Lung (tissue), 16 donors: ENCODE data around the gene ZNF738. TPM values are rescaled to one million over a fixed set of nuclear protein-coding genes. Genes with fewer than 3 reads are reported as not detected.
A peak's percentile ranks its signal among the peaks of the same experiment; 100 is the strongest.
"Not testable (repeated sequence)": the region's sequence is repeated elsewhere in the genome, so short reads cannot be mapped to it uniquely, and the experiment has no call there.

Experiments used
- ATAC-seq: fragments of 200-7000 bp; cut with Tn5 transposase; one replicate; pipeline ENCODE4 v1.9.1; 2020; ENCODE audit warnings: moderate number of reproducible peaks; ENCODE audit not compliant: insufficient read depth, low FRiP score
- DNase-seq, 3 donors: peaks; one replicate each; pipeline ENCODE4 v3.0.0-alpha.2; 2013 to 2017
- H3K27ac ChIP-seq, 2 donors: one replicate each; pipeline ENCODE4 v1.5.1; 2013; ENCODE audit warnings: mild to moderate bottlenecking in 2 of 2, moderate library complexity in 2 of 2, control low read depth in 1 of 2, inconsistent platforms in 1 of 2, low read depth in 1 of 2, low read length in 1 of 2
- H3K27me3 ChIP-seq, 3 donors: one replicate each; pipeline ENCODE4 v1.5.1; 2013; ENCODE audit warnings: low read length in 2 of 3; ENCODE audit not compliant: control insufficient read depth in 3 of 3, insufficient read depth in 3 of 3
- H3K36me3 ChIP-seq, 4 donors: one replicate each; pipeline ENCODE4 v1.5.1; 2013; ENCODE audit warnings: low read length in 4 of 4, mild to moderate bottlenecking in 1 of 4, moderate library complexity in 1 of 4; ENCODE audit not compliant: control insufficient read depth in 4 of 4, insufficient read depth in 4 of 4
- H3K4me1 ChIP-seq, 5 donors: one replicate each; pipeline ENCODE4 v1.5.1; 2013; ENCODE audit warnings: low read length in 5 of 5, mild to moderate bottlenecking in 2 of 5, moderate library complexity in 1 of 5; ENCODE audit not compliant: control insufficient read depth in 5 of 5, insufficient read depth in 5 of 5
- H3K4me3 ChIP-seq: one replicate; pipeline ENCODE4 v1.5.1; 2013; ENCODE audit warnings: mild to moderate bottlenecking, control low read depth, moderate library complexity
- H3K9ac ChIP-seq, 2 donors: one replicate each; pipeline ENCODE4 v1.5.1; 2013; ENCODE audit warnings: low read length in 2 of 2, control low read depth in 1 of 2; ENCODE audit not compliant: insufficient read depth in 1 of 2
- H3K9me3 ChIP-seq, 4 donors: one replicate each; pipeline ENCODE4 v1.5.1; 2013; ENCODE audit warnings: low read length in 3 of 4, mild to moderate bottlenecking in 1 of 4, moderate library complexity in 1 of 4; ENCODE audit not compliant: control insufficient read depth in 4 of 4, insufficient read depth in 3 of 4
- CTCF ChIP-seq: IDR thresholded peaks from 2 replicates; pipeline ENCODE4 v1.5.1; 2012; ENCODE audit warnings: mild to moderate bottlenecking; ENCODE audit errors: control extremely low read depth, extremely low read depth
- WGBS, 2 donors: extraction: QIAGEN DNeasy Blood & Tissue Kit; methylation state at CpG; one replicate each; pipeline ENCODE4 v1.1.7; 2013; 5-methylcytosine and 5-hydroxymethylcytosine counted together
- long read RNA-seq, 5 donors: transcript quantifications; one replicate each; lab custom pipeline, GENCODE V29; 2026
- polyA plus RNA-seq, 2 donors: library from polyadenylated mRNA; stranded (reverse); fragments of 200-250 nt; gene quantifications; one replicate each; pipeline ENCODE4 v1.2.1, GENCODE V29; 2013
- total RNA-seq, 2 donors: library from RNA; depleted of rRNA in 1 of 2; stranded (reverse); fragments of >200 nt in 1 of 2; gene quantifications; one replicate each; pipeline ENCODE4 v1.2.1, GENCODE V29; 2014 to 2021
- donor health status: control.
- donor health status: control.
- donor health status: Bipolar disorder and iron deficiency.
- donor health status: healthy.
- donor health status: DM: yes; HTN: yes; CAD: no.

The ZNF738 gene
- 10 to 100 TPM in 1 of 2 donors, 1 to 10 TPM in 1; 7.4 to 14.4 TPM for total RNA-seq
- 1 to 10 TPM; 2.6 to 6.5 TPM for polyA plus RNA-seq
- long read RNA-seq, donor 1, transcript ZNF738-201 (5 exons, 2,442 nt) = major isoform, 6 of 8 reads
- long read RNA-seq, donor 1, partial matches to known transcripts = 0 of 8 reads
- long read RNA-seq, donor 1, other reads (novel, unspliced or antisense) = 0 of 8 reads
- long read RNA-seq, donor 2, partial matches to known transcripts = 0 of 4 reads
- long read RNA-seq, donor 2, other reads (novel, unspliced or antisense) = 0 of 4 reads
- long read RNA-seq, donor 3, partial matches to known transcripts = 21 of 25 reads
- long read RNA-seq, donor 3, other reads (novel, unspliced or antisense) = 0 of 25 reads
- long read RNA-seq, donor 4, partial matches to known transcripts = 0 of 3 reads
- long read RNA-seq, donor 4, other reads (novel, unspliced or antisense) = 0 of 3 reads
- long read RNA-seq, donor 5, transcript ZNF738-201 (5 exons, 2,442 nt) = major isoform, 8 of 21 reads
- long read RNA-seq, donor 5, partial matches to known transcripts = 11 of 21 reads
- long read RNA-seq, donor 5, other reads (novel, unspliced or antisense) = 0 of 21 reads

DNA sequence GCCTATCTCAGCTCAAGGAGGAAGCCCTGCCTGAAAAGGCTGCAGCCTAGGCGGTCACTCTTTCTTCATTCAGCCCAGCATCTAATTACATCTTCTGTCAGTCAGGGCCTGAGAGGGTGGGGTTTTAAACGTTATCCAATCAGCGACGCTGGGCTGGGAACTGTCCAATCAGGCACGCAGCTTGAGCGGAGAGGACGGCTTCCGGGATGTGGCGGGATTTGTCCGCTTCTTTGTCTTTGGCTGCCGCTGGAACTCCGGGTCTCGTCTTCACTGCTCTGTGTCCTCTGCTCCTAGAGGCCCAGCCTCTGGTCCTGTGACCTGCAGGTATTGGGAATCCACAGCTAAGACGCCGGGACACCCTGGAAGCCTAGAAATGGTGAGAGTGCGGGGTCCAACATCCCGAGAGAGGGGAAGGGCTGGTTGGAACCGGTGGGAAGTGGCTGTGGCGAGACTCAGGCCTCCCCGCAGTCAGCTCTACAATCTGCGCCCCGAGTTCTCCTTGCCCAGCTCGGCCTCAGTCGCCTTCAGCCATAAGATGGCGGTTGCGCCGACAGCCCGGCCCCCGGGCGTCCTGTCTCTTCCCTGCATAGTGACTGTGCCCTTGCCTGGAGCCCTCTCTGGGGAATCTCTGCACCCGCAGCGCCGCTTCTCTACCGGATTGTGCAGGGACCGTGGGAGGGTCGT lies at the start of gene ZNF738:
TSS of gene ZNF738 (plus strand) at position 233 of the 684 bp plus-strand sequence. CDS start at position 374, 141 bp downstream.
- H3K36me3 ChIP-seq = peaks cover 0 to 8% (median 2%) of the 10 kb centered on the region in 4 donors
- H3K4me1 ChIP-seq = peaks cover 0 to 2% (median 0%) of the 10 kb centered on the region in 5 donors
- H3K4me3 ChIP-seq = peak within 1 kb of the TSS; percentile 75
- no peaks in the 10 kb centered on the region for H3K27me3 ChIP-seq
- ATAC-seq (peak; percentile 94), DNase-seq (peak; percentile 97 to 99 (median 99))
- peak within 1 kb of the TSS; percentile 75 to 91 for H3K27ac ChIP-seq
- WGBS, 2 donors = 0 to 1% methylated on average over 36 of the region's 36 CpGs
- H3K9me3 ChIP-seq = peaks cover 0 to 2% (median 0%) of the 10 kb centered on the region in 4 donors
- peak within 1 kb of the TSS; percentile 92 to 95 for H3K9ac ChIP-seq
- TF ChIP-seq CTCF = no peak

GRCh38 chr19:21312807-21313206 lies 46.0 kb upstream of the ZNF738 start:
- not testable (repeated sequence) for ATAC-seq, DNase-seq, H3K36me3 ChIP-seq, H3K27me3 ChIP-seq, H3K9ac ChIP-seq, H3K9me3 ChIP-seq, H3K4me3 ChIP-seq, H3K27ac ChIP-seq, H3K4me1 ChIP-seq
- 98 to 100% methylated on average over 2 of the region's 2 CpGs for WGBS, 2 donors

DNA sequence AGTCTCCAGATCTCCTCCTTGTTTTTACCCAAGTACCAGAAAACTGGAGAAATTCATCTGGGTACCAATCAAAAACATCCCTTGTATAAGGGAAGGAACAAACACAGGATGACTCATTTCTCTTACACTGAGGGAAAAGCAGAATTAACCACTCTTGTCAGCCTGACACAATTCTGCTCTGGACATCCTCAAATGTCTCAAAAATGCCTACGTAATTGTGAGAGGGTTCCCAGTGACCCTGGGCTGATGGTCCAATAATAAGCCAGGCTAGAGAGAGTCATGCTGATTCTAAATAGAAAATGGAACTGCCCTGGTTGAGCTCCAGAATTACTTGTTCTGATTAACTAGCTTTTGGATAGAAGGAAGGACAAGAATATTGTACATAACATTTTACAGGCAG lies 44.1 kb upstream of the ZNF738 start:
- WGBS, 2 donors = 72 to 73% methylated on average over 1 of the region's 1 CpG
- DNase-seq = no peak
- H3K9me3 ChIP-seq = peaks cover 0 to 5% (median 0%) of the 10 kb centered on the region in 4 donors
- H3K4me3 ChIP-seq = no peak overlapping the region
- peaks cover 0 to 7% (median 1%) of the 10 kb centered on the region in 4 donors for H3K36me3 ChIP-seq
- TF ChIP-seq CTCF = no peak
- H3K27ac ChIP-seq = no peak overlapping the region
- ATAC-seq = no peak
- H3K9ac ChIP-seq = no peak overlapping the region
- H3K4me1 ChIP-seq = peaks cover 0 to 9% (median 0%) of the 10 kb centered on the region in 5 donors
- no peaks in the 10 kb centered on the region for H3K27me3 ChIP-seq

GRCh38 chr19:21317821-21318220 lies 41.0 kb upstream of the ZNF738 start:
- ATAC-seq (no peak), DNase-seq (no peak)
- Histone ChIP-seq H3K36me3 (peaks cover 0 to 3% (median 0%) of the 10 kb centered on the region in 4 donors), H3K9me3 (peaks cover 0 to 4% (median 0%) of the 10 kb centered on the region in 4 donors), H3K4me3 (no peak overlapping the region), H3K27me3 (no peaks in the 10 kb centered on the region), H3K4me1 (peaks cover 0 to 11% (median 0%) of the 10 kb centered on the region in 5 donors), H3K9ac (no peak overlapping the region), H3K27ac (no peak overlapping the region)
- TF ChIP-seq CTCF = no peak
- WGBS, 2 donors = 59 to 74% methylated on average over 1 of the region's 1 CpG
